ENCODE measurements around the gene GZMA. TPM values are rescaled to one million over a fixed set of nuclear protein-coding genes. Genes with fewer than 3 reads are reported as not detected.

Gene GZMA
- polyA plus RNA-seq, 1 donor (not counting 4 experiments of a cell fraction or from before 2014, with no cell fraction given), result not detected

DNA sequence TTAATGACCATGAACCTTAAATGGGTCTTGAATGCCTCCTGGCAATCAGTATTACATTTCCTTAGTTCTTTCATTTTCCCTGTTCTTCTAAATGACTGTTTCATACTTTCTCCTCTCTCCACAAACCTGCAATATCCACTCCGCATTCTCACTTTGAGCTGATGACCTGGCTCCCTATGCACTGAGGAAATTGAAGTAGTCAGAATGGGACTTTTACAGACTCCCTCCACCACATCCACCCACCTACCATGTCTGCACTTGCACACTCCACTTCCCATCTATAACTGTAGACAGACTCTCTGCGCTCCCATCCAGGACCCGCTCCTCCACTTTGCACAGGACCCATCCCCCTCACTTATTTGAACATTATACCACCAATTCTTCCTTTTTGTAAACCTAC is 36.2 kb upstream of the GZMA start:
- no peak for DNase-seq (ENCODE audit: low read depth, low spot score)
- FAIRE-seq, result no peak
- Histone ChIP-seq H2AFZ (ENCODE audit: control insufficient read depth, low read length) (no peak overlapping the region), H3K9ac (ENCODE audit: control insufficient read depth, extremely low read depth, insufficient read depth, low read length) (no peak overlapping the region), H3K79me2 (ENCODE audit: control insufficient read depth, insufficient read depth, low read length) (no peaks in the 10 kb centered on the region), H3K4me2 (ENCODE audit: control insufficient read depth, extremely low read depth, insufficient read depth, low read depth, low read length) (no peak overlapping the region), H3K9me3 (ENCODE audit: control insufficient read depth, low read depth, low read length) (no peaks in the 10 kb centered on the region), H3K36me3 (ENCODE audit: control insufficient read depth in 2 of 2, extremely low read depth in 1 of 2, insufficient read depth in 2 of 2, low read length in 2 of 2) (no peaks in the 10 kb centered on the region), H3K4me1 (ENCODE audit: control insufficient read depth, extremely low read depth, insufficient read depth, low read length) (peaks cover 5% of the 10 kb centered on the region), H3K27ac (ENCODE audit: control insufficient read depth, insufficient read depth, low read length) (no peak overlapping the region), H3K4me3 (ENCODE audit: control insufficient read depth in 2 of 3, extremely low read depth in 1 of 3, insufficient read depth in 2 of 3, low read depth in 1 of 3, low read length in 3 of 3) (no peak overlapping the region), H3K27me3 (ENCODE audit: control insufficient read depth, extremely low read depth, insufficient read depth, low read length) (peaks cover under 1% of the 10 kb centered on the region), H3K9me1 (ENCODE audit: control insufficient read depth, extremely low read depth, insufficient read depth, low read length) (no peaks in the 10 kb centered on the region), H4K20me1 (ENCODE audit: control insufficient read depth, extremely low read depth, insufficient read depth, low read length) (no peaks in the 10 kb centered on the region)
- TF ChIP-seq CTCF (optimal IDR thresholded peaks at IDR 0.05 in 1 of 3, IDR thresholded peaks at IDR 0.05 in 1 of 3, conservative IDR thresholded peaks at IDR 0.05 in 1 of 3; ENCODE audit: extremely low read depth in 1 of 3, insufficient read depth in 2 of 3, low read length in 3 of 3) (no peak), EZH2 (IDR thresholded peaks at IDR 0.05; ENCODE audit: low read length) (no peak)
- dilution Hi-C loops (cut with MboI; ENCODE audit: extremely low pct_ligation_motif_present, low sequenced_read_pairs), result no loop called here

GRCh38 chr5:55070968-55071367 is 31.5 kb upstream of the GZMA start:
- dilution Hi-C loops (cut with MboI; ENCODE audit: extremely low pct_ligation_motif_present, low sequenced_read_pairs), result no loop called here
- Histone ChIP-seq H3K4me1 (ENCODE audit: control insufficient read depth, extremely low read depth, insufficient read depth, low read length) (no peaks in the 10 kb centered on the region), H3K36me3 (ENCODE audit: control insufficient read depth in 2 of 2, extremely low read depth in 1 of 2, insufficient read depth in 2 of 2, low read length in 2 of 2) (no peaks in the 10 kb centered on the region), H3K4me2 (ENCODE audit: control insufficient read depth, extremely low read depth, insufficient read depth, low read depth, low read length) (no peak overlapping the region), H3K9me1 (ENCODE audit: control insufficient read depth, extremely low read depth, insufficient read depth, low read length) (no peaks in the 10 kb centered on the region), H3K79me2 (ENCODE audit: control insufficient read depth, insufficient read depth, low read length) (no peaks in the 10 kb centered on the region), H3K27ac (ENCODE audit: control insufficient read depth, insufficient read depth, low read length) (no peak overlapping the region), H3K4me3 (ENCODE audit: control insufficient read depth in 2 of 3, extremely low read depth in 1 of 3, insufficient read depth in 2 of 3, low read depth in 1 of 3, low read length in 3 of 3) (no peak overlapping the region), H3K27me3 (ENCODE audit: control insufficient read depth, extremely low read depth, insufficient read depth, low read length) (peaks cover 4% of the 10 kb centered on the region), H3K9ac (ENCODE audit: control insufficient read depth, extremely low read depth, insufficient read depth, low read length) (no peak overlapping the region), H3K9me3 (ENCODE audit: control insufficient read depth, low read depth, low read length) (no peaks in the 10 kb centered on the region), H2AFZ (ENCODE audit: control insufficient read depth, low read length) (no peak overlapping the region), H4K20me1 (ENCODE audit: control insufficient read depth, extremely low read depth, insufficient read depth, low read length) (no peaks in the 10 kb centered on the region)
- no peak for TF ChIP-seq EZH2 (IDR thresholded peaks at IDR 0.05; ENCODE audit: low read length)
- TF ChIP-seq CTCF (optimal IDR thresholded peaks at IDR 0.05 in 1 of 3, IDR thresholded peaks at IDR 0.05 in 1 of 3, conservative IDR thresholded peaks at IDR 0.05 in 1 of 3; ENCODE audit: extremely low read depth in 1 of 3, insufficient read depth in 2 of 3, low read length in 3 of 3), result no peak
- FAIRE-seq, result no peak
- DNase-seq (ENCODE audit: low read depth, low spot score), result no peak

All from keratinocyte (primary cell).